Measurements from ENCODE around the gene SDF4. TPM values are rescaled to one million over a fixed set of nuclear protein-coding genes. Genes with fewer than 3 reads are reported as not detected.

The SDF4 gene
- total and polyA plus RNA-seq, 2 of the 13 experiments (the other 11 are each of a cell fraction or from before 2014, with no cell fraction given) = 80.8 to 107 TPM

DNA sequence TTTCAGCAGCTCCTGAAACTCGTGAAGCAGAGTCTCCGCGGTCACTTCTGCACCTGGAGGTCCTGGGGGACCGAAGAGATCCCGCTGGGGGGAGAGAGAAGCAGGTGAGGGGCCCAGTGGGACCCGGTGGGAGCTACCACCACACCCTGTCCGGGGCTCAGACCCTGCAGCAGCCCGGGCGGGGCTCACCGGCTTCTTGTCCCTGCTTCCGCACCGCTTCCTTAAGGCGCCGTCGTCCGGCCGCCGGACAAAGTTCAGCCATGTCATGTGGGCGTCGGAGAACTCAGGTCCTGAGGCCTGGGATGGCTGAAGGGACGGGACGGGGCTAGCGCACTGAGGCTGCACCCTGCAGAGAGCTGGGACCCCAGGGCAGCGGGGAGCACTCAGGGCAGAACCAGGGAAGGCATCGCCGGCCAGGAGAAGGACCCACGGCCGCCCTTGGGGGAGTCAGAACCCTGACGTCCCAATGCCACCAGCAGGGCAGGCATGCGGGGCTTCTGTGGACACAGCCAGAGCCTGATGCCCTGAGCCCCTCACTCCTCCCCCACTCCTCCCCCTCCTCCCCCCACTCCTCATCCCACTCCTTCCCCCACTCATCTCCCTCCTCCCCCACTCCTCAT is 12.5 kb upstream of the SDF4 start:
- Histone ChIP-seq H3K9ac (ENCODE audit: insufficient read depth, low read depth, low read length) (no peak overlapping the region), H3K27ac (ENCODE audit: extremely low read length, insufficient read depth, low read length) (no peak overlapping the region), H3K4me1 (ENCODE audit: insufficient read depth, low read length) (peaks cover 27% of the 10 kb centered on the region), H3K79me2 (ENCODE audit: insufficient read depth, low read length) (no peaks in the 10 kb centered on the region), H3K9me3 (ENCODE audit: low read length) (no peaks in the 10 kb centered on the region), H3K36me3 (replicated peaks in 1 of 2; ENCODE audit: control insufficient read depth in 1 of 2, insufficient read depth in 2 of 2, low read length in 2 of 2) (no peaks in the 10 kb centered on the region), H4K20me1 (ENCODE audit: insufficient read depth, low read length) (no peaks in the 10 kb centered on the region), H2AFZ (ENCODE audit: low read length) (no peak overlapping the region), H3K27me3 (ENCODE audit: control insufficient read depth in 1 of 2, insufficient read depth in 2 of 2, low read length in 2 of 2) (no peaks in the 10 kb centered on the region), H3K4me2 (ENCODE audit: low read depth, low read length) (peak overlapping the region; percentile 67), H3K4me3 (replicated peaks in 1 of 3; ENCODE audit: insufficient read depth in 1 of 3, low read depth in 2 of 3, low read length in 3 of 3) (peak overlapping the region in 2 of 3 experiments; percentile 15 to 52; a peak in 2 of 6 replicates)
- ChIA-PET POLR2A (no interaction called here), CTCF (ENCODE audit: low intra/inter-chr PET ratio, low total read pairs) (no interaction called here)
- DNase-seq (ENCODE audit: low spot score) = no peak
- FAIRE-seq = no peak
- peak; percentile 1; the same call in 2 of the 3 replicates for ATAC-seq
- in situ Hi-C loops (cut with HindIII; ENCODE audit: extremely low pct_ligation_motif_present, low pct_unique_long_range_greater_than_20kb) = no loop called here
- BruUV-seq (replicated peaks) = no TSS peak
- 8% methylated on average over 12 of the region's 30 CpGs for WGBS (ENCODE audit: low lambda C conversion rate)
- intact Hi-C loops (cut with micrococcal nuclease; ENCODE audit: unreplicated experiment) = no loop called here
- TF ChIP-seq HNRNPL (IDR thresholded peaks at IDR 0.05; ENCODE audit: low read depth, low read length) = 0 out of 2 replicates have a peak, but pooled peaks have one; percentile 63
- peak; percentile 19; the same call in 1 of the 2 replicates for TF ChIP-seq ZFX (CRISPR knock-in tag; IDR thresholded peaks at IDR 0.05; ENCODE audit: low read depth)
- TF ChIP-seq, protein P1, sequence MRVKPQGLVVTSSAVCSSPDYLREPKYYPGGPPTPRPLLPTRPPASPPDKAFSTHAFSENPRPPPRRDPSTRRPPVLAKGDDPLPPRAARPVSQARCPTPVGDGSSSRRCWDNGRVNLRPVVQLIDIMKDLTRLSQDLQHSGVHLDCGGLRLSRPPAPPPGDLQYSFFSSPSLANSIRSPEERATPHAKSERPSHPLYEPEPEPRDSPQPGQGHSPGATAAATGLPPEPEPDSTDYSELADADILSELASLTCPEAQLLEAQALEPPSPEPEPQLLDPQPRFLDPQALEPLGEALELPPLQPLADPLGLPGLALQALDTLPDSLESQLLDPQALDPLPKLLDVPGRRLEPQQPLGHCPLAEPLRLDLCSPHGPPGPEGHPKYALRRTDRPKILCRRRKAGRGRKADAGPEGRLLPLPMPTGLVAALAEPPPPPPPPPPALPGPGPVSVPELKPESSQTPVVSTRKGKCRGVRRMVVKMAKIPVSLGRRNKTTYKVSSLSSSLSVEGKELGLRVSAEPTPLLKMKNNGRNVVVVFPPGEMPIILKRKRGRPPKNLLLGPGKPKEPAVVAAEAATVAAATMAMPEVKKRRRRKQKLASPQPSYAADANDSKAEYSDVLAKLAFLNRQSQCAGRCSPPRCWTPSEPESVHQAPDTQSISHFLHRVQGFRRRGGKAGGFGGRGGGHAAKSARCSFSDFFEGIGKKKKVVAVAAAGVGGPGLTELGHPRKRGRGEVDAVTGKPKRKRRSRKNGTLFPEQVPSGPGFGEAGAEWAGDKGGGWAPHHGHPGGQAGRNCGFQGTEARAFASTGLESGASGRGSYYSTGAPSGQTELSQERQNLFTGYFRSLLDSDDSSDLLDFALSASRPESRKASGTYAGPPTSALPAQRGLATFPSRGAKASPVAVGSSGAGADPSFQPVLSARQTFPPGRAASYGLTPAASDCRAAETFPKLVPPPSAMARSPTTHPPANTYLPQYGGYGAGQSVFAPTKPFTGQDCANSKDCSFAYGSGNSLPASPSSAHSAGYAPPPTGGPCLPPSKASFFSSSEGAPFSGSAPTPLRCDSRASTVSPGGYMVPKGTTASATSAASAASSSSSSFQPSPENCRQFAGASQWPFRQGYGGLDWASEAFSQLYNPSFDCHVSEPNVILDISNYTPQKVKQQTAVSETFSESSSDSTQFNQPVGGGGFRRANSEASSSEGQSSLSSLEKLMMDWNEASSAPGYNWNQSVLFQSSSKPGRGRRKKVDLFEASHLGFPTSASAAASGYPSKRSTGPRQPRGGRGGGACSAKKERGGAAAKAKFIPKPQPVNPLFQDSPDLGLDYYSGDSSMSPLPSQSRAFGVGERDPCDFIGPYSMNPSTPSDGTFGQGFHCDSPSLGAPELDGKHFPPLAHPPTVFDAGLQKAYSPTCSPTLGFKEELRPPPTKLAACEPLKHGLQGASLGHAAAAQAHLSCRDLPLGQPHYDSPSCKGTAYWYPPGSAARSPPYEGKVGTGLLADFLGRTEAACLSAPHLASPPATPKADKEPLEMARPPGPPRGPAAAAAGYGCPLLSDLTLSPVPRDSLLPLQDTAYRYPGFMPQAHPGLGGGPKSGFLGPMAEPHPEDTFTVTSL (CRISPR knock-in tag; IDR thresholded peaks at IDR 0.05; ENCODE audit: borderline replicate concordance) = no peak
- peak; percentile 73; the same call in 1 of the 2 replicates for TF ChIP-seq AKAP8 (CRISPR knock-in tag; IDR thresholded peaks at IDR 0.05)
- peak; percentile 67 for TF ChIP-seq AGO1 (IDR thresholded peaks at IDR 0.05; ENCODE audit: low read depth, low read length, poor library complexity, severe bottlenecking)
- TF ChIP-seq, protein P2, sequence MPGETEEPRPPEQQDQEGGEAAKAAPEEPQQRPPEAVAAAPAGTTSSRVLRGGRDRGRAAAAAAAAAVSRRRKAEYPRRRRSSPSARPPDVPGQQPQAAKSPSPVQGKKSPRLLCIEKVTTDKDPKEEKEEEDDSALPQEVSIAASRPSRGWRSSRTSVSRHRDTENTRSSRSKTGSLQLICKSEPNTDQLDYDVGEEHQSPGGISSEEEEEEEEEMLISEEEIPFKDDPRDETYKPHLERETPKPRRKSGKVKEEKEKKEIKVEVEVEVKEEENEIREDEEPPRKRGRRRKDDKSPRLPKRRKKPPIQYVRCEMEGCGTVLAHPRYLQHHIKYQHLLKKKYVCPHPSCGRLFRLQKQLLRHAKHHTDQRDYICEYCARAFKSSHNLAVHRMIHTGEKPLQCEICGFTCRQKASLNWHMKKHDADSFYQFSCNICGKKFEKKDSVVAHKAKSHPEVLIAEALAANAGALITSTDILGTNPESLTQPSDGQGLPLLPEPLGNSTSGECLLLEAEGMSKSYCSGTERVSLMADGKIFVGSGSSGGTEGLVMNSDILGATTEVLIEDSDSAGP (CRISPR knock-in tag; IDR thresholded peaks at IDR 0.05; ENCODE audit: borderline replicate concordance) = peak; percentile 15; the same call in 1 of the 2 replicates
- 0 out of 2 replicates have a peak, but pooled peaks have one; percentile 21 for TF ChIP-seq HNF4A (CRISPR knock-in tag; IDR thresholded peaks at IDR 0.05)
- TF ChIP-seq SAP130 (CRISPR knock-in tag; IDR thresholded peaks at IDR 0.05; ENCODE audit: low read depth) = no peak
- no peak for TF ChIP-seq FOXO1 (CRISPR knock-in tag; IDR thresholded peaks at IDR 0.05)
- TF ChIP-seq PCBP1 (IDR thresholded peaks at IDR 0.05; ENCODE audit: borderline replicate concordance, low read depth, low read length) = peak; percentile 96
- TF ChIP-seq ZMYM2 (CRISPR knock-in tag; IDR thresholded peaks at IDR 0.05) = peak; percentile 40; the same call in 1 of the 2 replicates
- TF ChIP-seq ZKSCAN5 (CRISPR knock-in tag; IDR thresholded peaks at IDR 0.05) = no peak
- TF ChIP-seq ZNF501 (CRISPR knock-in tag; IDR thresholded peaks at IDR 0.05) = peak; percentile 68; the same call in 1 of the 2 replicates
- no peak for TF ChIP-seq ZNF530 (CRISPR knock-in tag; IDR thresholded peaks at IDR 0.05; ENCODE audit: low read depth)
- TF ChIP-seq HNRNPK (IDR thresholded peaks at IDR 0.05; ENCODE audit: low read depth, low read length, poor library complexity, severe bottlenecking) = peak; percentile 90
- TF ChIP-seq ZFY (CRISPR knock-in tag; IDR thresholded peaks at IDR 0.05) = peak; percentile 20; the same call in 1 of the 2 replicates
- no peak for TF ChIP-seq FOSL1 (CRISPR knock-in tag; IDR thresholded peaks at IDR 0.05; ENCODE audit: borderline replicate concordance)
- TF ChIP-seq HNRNPLL (IDR thresholded peaks at IDR 0.05; ENCODE audit: low read depth, low read length, poor library complexity, severe bottlenecking) = peak; percentile 17
